ENCODE results near the gene CDH23. TPM values are rescaled to one million over a fixed set of nuclear protein-coding genes. Genes with fewer than 3 reads are reported as not detected.

The CDH23 gene
- total and polyA plus RNA-seq, 12 donors = 1.7 to 20.2 (median 7.8) TPM

GRCh38 chr10:71666639-71667386 is 270.1 kb downstream of the CDH23 start:
- Histone ChIP-seq H3K27me3 (no peaks in the 10 kb centered on the region), H3K4me1 (replicated peaks in 1 of 2) (no peaks in the 10 kb centered on the region), H3K4me3 (no peak overlapping the region), H3K27ac (no peak overlapping the region), H3K9me3 (replicated peaks in 1 of 3) (no peaks in the 10 kb centered on the region), H3K36me3 (replicated peaks in 1 of 2) (no peaks in the 10 kb centered on the region)
- TF ChIP-seq, protein P1, sequence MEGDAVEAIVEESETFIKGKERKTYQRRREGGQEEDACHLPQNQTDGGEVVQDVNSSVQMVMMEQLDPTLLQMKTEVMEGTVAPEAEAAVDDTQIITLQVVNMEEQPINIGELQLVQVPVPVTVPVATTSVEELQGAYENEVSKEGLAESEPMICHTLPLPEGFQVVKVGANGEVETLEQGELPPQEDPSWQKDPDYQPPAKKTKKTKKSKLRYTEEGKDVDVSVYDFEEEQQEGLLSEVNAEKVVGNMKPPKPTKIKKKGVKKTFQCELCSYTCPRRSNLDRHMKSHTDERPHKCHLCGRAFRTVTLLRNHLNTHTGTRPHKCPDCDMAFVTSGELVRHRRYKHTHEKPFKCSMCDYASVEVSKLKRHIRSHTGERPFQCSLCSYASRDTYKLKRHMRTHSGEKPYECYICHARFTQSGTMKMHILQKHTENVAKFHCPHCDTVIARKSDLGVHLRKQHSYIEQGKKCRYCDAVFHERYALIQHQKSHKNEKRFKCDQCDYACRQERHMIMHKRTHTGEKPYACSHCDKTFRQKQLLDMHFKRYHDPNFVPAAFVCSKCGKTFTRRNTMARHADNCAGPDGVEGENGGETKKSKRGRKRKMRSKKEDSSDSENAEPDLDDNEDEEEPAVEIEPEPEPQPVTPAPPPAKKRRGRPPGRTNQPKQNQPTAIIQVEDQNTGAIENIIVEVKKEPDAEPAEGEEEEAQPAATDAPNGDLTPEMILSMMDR (IDR thresholded peaks at IDR 0.05) = no peak
- TF ChIP-seq POLR2A (IDR thresholded peaks at IDR 0.05) = no peak
- no peak for DNase-seq
- intact Hi-C loops (cut with DNase I) = no loop called here
- WGBS, 4 donors = 62 to 70% (median 67%) methylated on average over 13 to 18 of the region's 18 CpGs

- Histone ChIP-seq H3K36me3 (replicated peaks in 1 of 2) (no peaks in the 10 kb centered on the region), H3K9me3 (replicated peaks in 1 of 3) (no peaks in the 10 kb centered on the region), H3K4me1 (replicated peaks in 1 of 2) (no peaks in the 10 kb centered on the region), H3K4me3 (no peak overlapping the region), H3K27ac (no peak overlapping the region), H3K27me3 (no peaks in the 10 kb centered on the region)
- WGBS, 4 donors = 39 to 67% (median 45%) methylated on average over 5 of the region's 5 CpGs
- TF ChIP-seq, protein P1 (IDR thresholded peaks at IDR 0.05) = no peak
- TF ChIP-seq POLR2A (IDR thresholded peaks at IDR 0.05) = no peak
- intact Hi-C loops (cut with DNase I) = no loop called here
- no peak for DNase-seq
Observed at GRCh38 chr10:71667387-71667752, 270.6 kb downstream of the CDH23 start.

DNA sequence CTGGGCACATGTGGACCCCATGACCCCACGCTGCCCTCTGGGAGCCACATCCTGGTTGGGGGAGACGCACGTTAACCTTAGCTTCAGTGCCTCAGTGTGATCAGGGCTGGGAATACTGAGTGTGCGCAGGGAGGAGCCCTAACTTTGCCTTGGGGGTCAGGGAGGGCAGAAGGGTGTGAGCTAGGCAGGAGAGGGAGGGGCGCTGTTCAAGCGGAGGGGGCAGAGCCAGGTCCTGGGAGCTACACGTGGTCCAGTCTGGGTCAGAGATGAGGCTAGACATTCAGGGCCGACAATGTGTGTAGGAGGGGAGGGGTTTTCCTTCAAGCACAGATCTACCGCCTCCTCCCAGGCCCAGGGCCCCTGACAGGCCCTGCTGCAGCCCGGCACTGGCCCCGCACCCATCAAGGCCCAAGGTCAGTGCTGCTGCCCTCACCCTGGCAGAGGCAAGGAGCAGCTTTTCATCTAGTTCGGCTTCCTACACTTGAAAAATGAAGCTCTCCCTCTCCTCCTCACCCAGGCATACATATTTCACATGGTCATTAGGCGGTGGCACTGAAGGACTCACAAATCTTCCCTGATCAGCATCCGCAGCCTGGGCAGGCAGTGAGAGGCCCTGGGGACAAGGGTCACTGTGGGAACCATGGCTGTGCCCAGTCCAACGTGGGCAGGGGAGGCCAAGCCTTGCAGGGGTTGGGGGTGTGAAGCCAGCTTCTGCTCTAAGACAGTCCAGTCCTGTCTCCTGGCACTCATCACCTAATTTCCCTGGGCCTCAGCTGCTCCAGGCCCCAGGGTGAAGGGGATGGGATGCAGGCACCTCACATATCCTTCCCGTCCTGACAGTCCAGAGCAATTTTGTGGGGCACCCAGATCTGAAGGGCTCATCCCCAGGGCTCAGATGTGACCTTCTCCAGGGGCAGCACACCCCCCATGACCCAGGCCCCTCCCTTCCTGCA is 275.6 kb downstream of the CDH23 start:
- Histone ChIP-seq H3K4me3 (no peak overlapping the region), H3K9me3 (replicated peaks in 1 of 3) (no peaks in the 10 kb centered on the region), H3K27ac (no peak overlapping the region), H3K4me1 (replicated peaks in 1 of 2) (no peaks in the 10 kb centered on the region), H3K27me3 (no peaks in the 10 kb centered on the region), H3K36me3 (replicated peaks in 1 of 2) (no peaks in the 10 kb centered on the region)
- DNase-seq = no peak
- intact Hi-C loops (cut with DNase I) = no loop called here
- 70 to 82% (median 78%) methylated on average over 13 to 16 of the region's 16 CpGs for whole genome bisulfite sequencing, 4 donors
- no peak for TF ChIP-seq POLR2A (IDR thresholded peaks at IDR 0.05)
- TF ChIP-seq, protein P1 (IDR thresholded peaks at IDR 0.05) = no peak

DNA sequence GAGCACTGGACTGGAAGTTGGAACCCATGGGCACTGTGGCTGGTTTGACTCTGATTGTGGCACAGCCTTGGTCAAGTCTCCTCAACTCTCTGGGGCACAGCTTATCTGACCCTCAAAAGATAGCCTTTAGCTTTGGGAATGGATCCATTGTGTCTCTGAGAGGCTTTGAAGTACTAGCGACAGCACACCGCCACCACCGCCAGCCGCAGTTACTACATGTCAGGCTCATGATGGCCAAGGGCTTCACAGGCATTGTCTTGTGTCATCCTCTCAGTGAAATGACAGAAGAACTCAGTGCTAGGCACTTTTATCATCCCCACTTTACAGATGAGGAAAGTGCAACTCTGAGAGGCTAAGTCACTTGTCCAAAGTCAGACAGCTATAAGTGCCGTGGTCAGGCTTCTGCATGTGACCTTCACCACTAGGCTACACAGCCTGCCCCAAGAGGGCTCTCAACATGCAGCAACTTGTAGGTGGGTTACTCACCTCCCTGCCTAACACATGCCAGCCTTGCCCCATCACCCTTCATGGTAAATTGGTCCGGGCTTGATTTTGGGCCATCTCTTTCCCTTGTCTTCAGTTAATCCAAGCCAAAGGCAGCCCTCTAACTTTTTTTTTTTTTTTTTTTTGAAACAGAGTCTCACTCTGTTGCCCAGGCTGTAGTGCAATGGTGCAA is 278.7 kb downstream of the CDH23 start:
- H3K4me1 ChIP-seq (replicated peaks in 1 of 2) = no peaks in the 10 kb centered on the region
- H3K9me3 ChIP-seq (replicated peaks in 1 of 3) = no peaks in the 10 kb centered on the region
- intact Hi-C loops (cut with DNase I) = no loop called here
- H3K27me3 ChIP-seq = no peaks in the 10 kb centered on the region
- DNase-seq = no peak
- no peak overlapping the region for H3K27ac ChIP-seq
- TF ChIP-seq, protein P1 (IDR thresholded peaks at IDR 0.05) = no peak
- TF ChIP-seq POLR2A (IDR thresholded peaks at IDR 0.05) = no peak
- H3K36me3 ChIP-seq (replicated peaks in 1 of 2) = no peaks in the 10 kb centered on the region
- H3K4me3 ChIP-seq = no peak overlapping the region
- WGBS, 4 donors = 97 to 98% (median 97%) methylated on average over 6 of the region's 6 CpGs

Measured in adrenal gland (tissue), 12 donors.